ENCODE data around the gene SOCS2.

The SOCS2 gene

DNA sequence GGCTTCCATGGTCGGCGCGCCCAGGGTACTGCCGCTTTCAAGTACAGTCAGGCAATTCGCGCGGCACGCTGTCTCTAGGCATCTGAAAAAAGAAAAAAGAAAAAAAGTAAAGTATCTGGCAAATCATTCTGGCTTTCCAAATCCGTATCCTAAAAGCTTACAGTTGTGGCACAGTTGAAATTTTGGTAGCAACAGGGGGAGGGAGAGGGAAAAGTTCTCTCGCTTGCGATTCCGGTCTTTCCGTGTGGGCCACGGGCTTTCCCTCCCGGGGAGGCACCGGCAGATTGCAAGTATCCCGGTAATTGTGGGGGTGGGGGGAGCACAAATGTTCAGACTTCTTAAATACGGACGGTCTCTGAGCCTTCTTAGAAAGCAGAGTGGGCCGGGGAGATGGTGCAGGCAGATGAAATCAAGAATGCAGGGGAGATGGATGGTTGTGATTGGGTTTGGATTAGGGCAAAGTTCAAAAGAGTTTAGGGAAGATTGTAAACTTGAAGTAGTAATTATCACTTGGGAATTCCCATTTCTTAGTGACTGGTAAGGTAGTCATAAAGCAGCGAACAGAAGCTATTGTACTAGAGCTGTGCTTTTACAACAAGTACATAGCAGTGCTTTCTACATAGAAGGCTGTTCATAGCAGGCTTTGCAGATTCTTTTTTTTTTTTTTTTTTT, 1.2 kb downstream of the SOCS2 start:
- WGBS (ENCODE audit: extremely low coverage, insufficient coverage, low lambda C conversion rate), result no CpG with 5 or more reads among the region's 21 CpGs
- Histone ChIP-seq H2BK5ac (ENCODE audit: low read length) (no peak overlapping the region), H4K5ac (ENCODE audit: low read length) (no peak overlapping the region), H2BK15ac (replicated peaks; ENCODE audit: low read depth) (no peak overlapping the region), H3K27me3 (ENCODE audit: insufficient read depth, low read length, poor library complexity) (no peaks in the 10 kb centered on the region), H2AK5ac (ENCODE audit: low read length) (no peak overlapping the region), H3K23ac (ENCODE audit: low read length) (peak overlapping the region; percentile 16), H3K79me2 (ENCODE audit: control insufficient read depth, insufficient read depth, low read length) (peaks cover 36% of the 10 kb centered on the region), H3K4me1 (ENCODE audit: control insufficient read depth, low read depth, low read length) (no peaks in the 10 kb centered on the region), H2BK120ac (ENCODE audit: low read depth, low read length) (peak overlapping the region; percentile 1), H3K18ac (ENCODE audit: low read length) (peak overlapping the region; percentile 99), H3K9ac (ENCODE audit: low read length) (peak overlapping the region; percentile 81), H3K79me1 (ENCODE audit: low read length) (peaks cover 5% of the 10 kb centered on the region), H3K4ac (ENCODE audit: low read depth, low read length) (no peak overlapping the region), H3K4me3 (ENCODE audit: low read length) (peak overlapping the region; percentile 82), H3K27ac (ENCODE audit: low read depth, low read length) (peak overlapping the region; percentile 98), H3K4me2 (ENCODE audit: low read length) (peak overlapping the region; percentile 78), H4K8ac (ENCODE audit: low read depth, low read length) (no peak overlapping the region), H3K56ac (ENCODE audit: low read length) (peak overlapping the region; percentile 94), H3K36me3 (ENCODE audit: control insufficient read depth, insufficient read depth, low read length) (no peaks in the 10 kb centered on the region)
- peak; percentile 40 for DNase-seq

- Histone ChIP-seq H2AK5ac (ENCODE audit: low read length) (no peak overlapping the region), H3K4me3 (ENCODE audit: low read length) (no peak overlapping the region), H2BK120ac (ENCODE audit: low read depth, low read length) (no peak overlapping the region), H3K27me3 (ENCODE audit: insufficient read depth, low read length, poor library complexity) (no peaks in the 10 kb centered on the region), H2BK5ac (ENCODE audit: low read length) (no peak overlapping the region), H3K79me1 (ENCODE audit: low read length) (peaks cover 5% of the 10 kb centered on the region), H2BK15ac (replicated peaks; ENCODE audit: low read depth) (no peak overlapping the region), H3K4ac (ENCODE audit: low read depth, low read length) (no peak overlapping the region), H3K4me1 (ENCODE audit: control insufficient read depth, low read depth, low read length) (no peaks in the 10 kb centered on the region), H3K79me2 (ENCODE audit: control insufficient read depth, insufficient read depth, low read length) (peaks cover 37% of the 10 kb centered on the region), H3K27ac (ENCODE audit: low read depth, low read length) (no peak overlapping the region), H3K23ac (ENCODE audit: low read length) (no peak overlapping the region), H3K4me2 (ENCODE audit: low read length) (no peak overlapping the region), H3K56ac (ENCODE audit: low read length) (no peak overlapping the region), H3K9ac (ENCODE audit: low read length) (no peak overlapping the region), H4K5ac (ENCODE audit: low read length) (no peak overlapping the region), H3K36me3 (ENCODE audit: control insufficient read depth, insufficient read depth, low read length) (no peaks in the 10 kb centered on the region), H4K8ac (ENCODE audit: low read depth, low read length) (no peak overlapping the region), H3K18ac (ENCODE audit: low read length) (no peak overlapping the region)
- DNase-seq, result no peak
- WGBS (ENCODE audit: extremely low coverage, insufficient coverage, low lambda C conversion rate), result no CpG with 5 or more reads among the region's 3 CpGs
These were observed 4.7 kb downstream of the SOCS2 start for GRCh38 chr12:93577222-93577621.

GRCh38 chr12:93578221-93578620, 5.7 kb downstream of the SOCS2 start:
- H3K18ac ChIP-seq (ENCODE audit: low read length), result no peak overlapping the region
- no peak overlapping the region for H2BK15ac ChIP-seq (replicated peaks; ENCODE audit: low read depth)
- H3K79me2 ChIP-seq (ENCODE audit: control insufficient read depth, insufficient read depth, low read length), result peaks cover 30% of the 10 kb centered on the region
- H3K79me1 ChIP-seq (ENCODE audit: low read length), result peaks cover 5% of the 10 kb centered on the region
- H3K4me3 ChIP-seq (ENCODE audit: low read length), result no peak overlapping the region
- no peaks in the 10 kb centered on the region for H3K4me1 ChIP-seq (ENCODE audit: control insufficient read depth, low read depth, low read length)
- no peak overlapping the region for H4K8ac ChIP-seq (ENCODE audit: low read depth, low read length)
- no peak overlapping the region for H2BK120ac ChIP-seq (ENCODE audit: low read depth, low read length)
- H3K23ac ChIP-seq (ENCODE audit: low read length), result no peak overlapping the region
- no peak for DNase-seq
- H3K4me2 ChIP-seq (ENCODE audit: low read length), result no peak overlapping the region
- WGBS (ENCODE audit: extremely low coverage, insufficient coverage, low lambda C conversion rate), result no CpG with 5 or more reads among the region's 5 CpGs
- no peak overlapping the region for H3K27ac ChIP-seq (ENCODE audit: low read depth, low read length)
- no peaks in the 10 kb centered on the region for H3K27me3 ChIP-seq (ENCODE audit: insufficient read depth, low read length, poor library complexity)
- no peak overlapping the region for H4K5ac ChIP-seq (ENCODE audit: low read length)
- H3K9ac ChIP-seq (ENCODE audit: low read length), result no peak overlapping the region
- no peak overlapping the region for H2AK5ac ChIP-seq (ENCODE audit: low read length)
- H3K36me3 ChIP-seq (ENCODE audit: control insufficient read depth, insufficient read depth, low read length), result no peaks in the 10 kb centered on the region
- H3K56ac ChIP-seq (ENCODE audit: low read length), result no peak overlapping the region
- no peak overlapping the region for H2BK5ac ChIP-seq (ENCODE audit: low read length)
- H3K4ac ChIP-seq (ENCODE audit: low read depth, low read length), result no peak overlapping the region

DNA sequence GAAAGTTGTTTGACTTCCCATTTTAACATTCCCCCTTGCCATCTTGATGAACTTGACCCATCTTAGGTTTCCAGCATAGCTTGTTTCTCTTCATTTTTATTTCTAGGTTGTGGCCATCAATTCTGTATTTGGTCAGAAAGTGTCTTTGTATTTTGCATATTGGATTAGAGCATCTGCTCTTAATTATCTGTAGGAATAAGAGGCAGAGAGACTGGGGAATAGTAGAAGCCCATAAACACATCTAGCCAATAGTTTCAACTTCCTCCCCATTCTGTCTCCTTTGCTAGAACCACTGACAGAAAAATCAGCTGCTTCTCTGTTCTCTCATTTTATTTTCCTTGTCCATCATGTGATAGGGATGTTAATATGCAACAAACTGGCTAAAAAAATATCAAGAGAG, 8.2 kb downstream of the SOCS2 start:
- Histone ChIP-seq H4K5ac (ENCODE audit: low read length) (no peak overlapping the region), H2AK5ac (ENCODE audit: low read length) (no peak overlapping the region), H3K79me1 (ENCODE audit: low read length) (peaks cover 5% of the 10 kb centered on the region), H3K56ac (ENCODE audit: low read length) (no peak overlapping the region), H3K27ac (ENCODE audit: low read depth, low read length) (no peak overlapping the region), H2BK5ac (ENCODE audit: low read length) (no peak overlapping the region), H3K9ac (ENCODE audit: low read length) (no peak overlapping the region), H3K79me2 (ENCODE audit: control insufficient read depth, insufficient read depth, low read length) (peaks cover 14% of the 10 kb centered on the region), H2BK15ac (replicated peaks; ENCODE audit: low read depth) (no peak overlapping the region), H3K4me2 (ENCODE audit: low read length) (no peak overlapping the region), H3K4me3 (ENCODE audit: low read length) (no peak overlapping the region), H4K8ac (ENCODE audit: low read depth, low read length) (no peak overlapping the region), H3K4ac (ENCODE audit: low read depth, low read length) (no peak overlapping the region), H3K18ac (ENCODE audit: low read length) (no peak overlapping the region), H3K23ac (ENCODE audit: low read length) (no peak overlapping the region), H3K27me3 (ENCODE audit: insufficient read depth, low read length, poor library complexity) (no peaks in the 10 kb centered on the region), H3K36me3 (ENCODE audit: control insufficient read depth, insufficient read depth, low read length) (no peaks in the 10 kb centered on the region), H3K4me1 (ENCODE audit: control insufficient read depth, low read depth, low read length) (no peaks in the 10 kb centered on the region), H2BK120ac (ENCODE audit: low read depth, low read length) (no peak overlapping the region)
- no peak for DNase-seq

DNA sequence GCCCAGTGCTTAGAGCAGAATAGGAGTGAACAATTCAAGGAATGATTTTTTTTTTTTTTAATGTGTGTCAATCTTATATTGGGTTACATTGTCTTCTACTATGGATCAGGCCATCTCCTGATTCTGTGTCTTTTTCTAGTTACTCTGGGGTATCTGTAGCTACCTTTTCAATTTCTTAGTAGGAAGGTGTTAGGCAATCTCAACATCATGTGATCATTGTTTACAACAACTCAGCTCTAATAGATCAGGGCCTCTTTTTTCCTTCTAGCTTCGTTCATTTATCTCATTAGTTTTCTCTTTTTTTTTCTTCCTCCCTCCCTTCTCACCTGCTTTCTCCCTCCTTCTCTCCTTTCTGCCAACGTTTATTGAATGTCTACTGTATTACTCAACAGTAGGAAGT, 8.9 kb downstream of the SOCS2 start:
- H3K23ac ChIP-seq (ENCODE audit: low read length), result no peak overlapping the region
- WGBS (ENCODE audit: extremely low coverage, insufficient coverage, low lambda C conversion rate), result no CpG with 5 or more reads among the region's 2 CpGs
- H3K79me2 ChIP-seq (ENCODE audit: control insufficient read depth, insufficient read depth, low read length), result peaks cover 10% of the 10 kb centered on the region

DNA sequence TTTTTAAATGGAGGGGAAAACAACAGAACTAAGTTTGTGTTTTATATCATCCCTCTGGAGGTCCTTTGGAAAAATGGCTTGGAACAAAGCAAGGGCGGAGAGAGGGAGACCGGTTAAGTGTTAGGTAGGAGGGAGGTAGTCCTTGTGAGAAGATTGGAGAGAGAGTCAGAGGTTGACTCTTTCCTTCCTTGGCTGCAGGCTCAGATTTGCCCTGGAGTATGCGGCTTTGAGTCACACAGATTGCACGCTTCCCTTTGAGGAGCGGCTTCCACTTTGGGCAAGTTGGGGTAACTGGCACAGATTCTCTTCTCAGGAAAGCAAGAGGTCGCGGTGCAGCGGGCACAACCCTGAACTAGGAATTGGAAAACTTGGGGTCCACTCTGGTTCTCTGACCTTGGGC, 9.9 kb downstream of the SOCS2 start:
- H3K79me1 ChIP-seq (ENCODE audit: low read length), result no peaks in the 10 kb centered on the region
- no CpG with 5 or more reads among the region's 8 CpGs for WGBS (ENCODE audit: extremely low coverage, insufficient coverage, low lambda C conversion rate)
- no peak overlapping the region for H3K27ac ChIP-seq (ENCODE audit: low read depth, low read length)

More for the DNA sequence above, 8.9 kb downstream of the SOCS2 start:
- Histone ChIP-seq H3K4ac (ENCODE audit: low read depth, low read length) (no peak overlapping the region), H2BK15ac (replicated peaks; ENCODE audit: low read depth) (no peak overlapping the region), H3K27ac (ENCODE audit: low read depth, low read length) (no peak overlapping the region), H3K4me3 (ENCODE audit: low read length) (no peak overlapping the region), H4K8ac (ENCODE audit: low read depth, low read length) (no peak overlapping the region), H3K79me1 (ENCODE audit: low read length) (peaks cover 5% of the 10 kb centered on the region), H4K5ac (ENCODE audit: low read length) (no peak overlapping the region), H3K27me3 (ENCODE audit: insufficient read depth, low read length, poor library complexity) (no peaks in the 10 kb centered on the region), H3K36me3 (ENCODE audit: control insufficient read depth, insufficient read depth, low read length) (no peaks in the 10 kb centered on the region), H3K18ac (ENCODE audit: low read length) (no peak overlapping the region), H3K9ac (ENCODE audit: low read length) (no peak overlapping the region), H2BK120ac (ENCODE audit: low read depth, low read length) (no peak overlapping the region), H3K56ac (ENCODE audit: low read length) (no peak overlapping the region), H3K4me1 (ENCODE audit: control insufficient read depth, low read depth, low read length) (no peaks in the 10 kb centered on the region), H2BK5ac (ENCODE audit: low read length) (no peak overlapping the region), H3K4me2 (ENCODE audit: low read length) (no peak overlapping the region), H2AK5ac (ENCODE audit: low read length) (no peak overlapping the region)
- DNase-seq, result no peak

More for the DNA sequence above, 9.9 kb downstream of the SOCS2 start:
- no peak overlapping the region for H3K56ac ChIP-seq (ENCODE audit: low read length)
- no peak overlapping the region for H3K4me3 ChIP-seq (ENCODE audit: low read length)
- H3K36me3 ChIP-seq (ENCODE audit: control insufficient read depth, insufficient read depth, low read length), result no peaks in the 10 kb centered on the region
- H3K27me3 ChIP-seq (ENCODE audit: insufficient read depth, low read length, poor library complexity), result no peaks in the 10 kb centered on the region
- H2BK5ac ChIP-seq (ENCODE audit: low read length), result no peak overlapping the region
- no peak overlapping the region for H3K9ac ChIP-seq (ENCODE audit: low read length)
- no peak overlapping the region for H3K23ac ChIP-seq (ENCODE audit: low read length)
- no peak overlapping the region for H3K18ac ChIP-seq (ENCODE audit: low read length)
- H2BK120ac ChIP-seq (ENCODE audit: low read depth, low read length), result no peak overlapping the region
- DNase-seq, result no peak
- no peak overlapping the region for H4K5ac ChIP-seq (ENCODE audit: low read length)
- no peak overlapping the region for H3K4me2 ChIP-seq (ENCODE audit: low read length)
- H3K4me1 ChIP-seq (ENCODE audit: control insufficient read depth, low read depth, low read length), result no peaks in the 10 kb centered on the region
- no peak overlapping the region for H3K4ac ChIP-seq (ENCODE audit: low read depth, low read length)
- H2BK15ac ChIP-seq (replicated peaks; ENCODE audit: low read depth), result no peak overlapping the region
- peaks cover 3% of the 10 kb centered on the region for H3K79me2 ChIP-seq (ENCODE audit: control insufficient read depth, insufficient read depth, low read length)
- H2AK5ac ChIP-seq (ENCODE audit: low read length), result no peak overlapping the region
- no peak overlapping the region for H4K8ac ChIP-seq (ENCODE audit: low read depth, low read length)

Measured in mesendoderm (in vitro differentiated cells).